Ascending aorta (tissue), 2 donors: ENCODE results near the gene CTSW. TPM values are rescaled to one million over a fixed set of nuclear protein-coding genes. Genes with fewer than 3 reads are reported as not detected.

Source experiments
- DNase-seq, 2 donors: peaks; one replicate each; pipeline ENCODE4 v3.0.0-alpha.2; 2019; ENCODE audit warnings: low spot score in 2 of 2
- H3K27ac ChIP-seq, 2 donors: fragments of 200-600 bp; sonication (generic); one replicate each; pipeline ENCODE4 v1.5.1; 2016 to 2017; ENCODE audit warnings: mild to moderate bottlenecking in 1 of 2
- H3K27me3 ChIP-seq: fragments of 200-600 bp; sonication (generic); one replicate; pipeline ENCODE4 v1.5.1; 2017
- H3K36me3 ChIP-seq, 2 donors: fragments of 200-600 bp; sonication (generic); one replicate each; pipeline ENCODE4 v1.5.1; 2016
- H3K4me1 ChIP-seq, 2 donors: fragments of 200-600 bp; sonication (generic); one replicate each; pipeline ENCODE4 v1.5.1; 2016 to 2017; ENCODE audit warnings: mild to moderate bottlenecking in 1 of 2
- H3K4me3 ChIP-seq, 2 donors: fragments of 200-600 bp; sonication (generic); one replicate each; pipeline ENCODE4 v1.5.1; 2016 to 2017; ENCODE audit warnings: mild to moderate bottlenecking in 1 of 2
- H3K9me3 ChIP-seq, 2 donors: fragments of 200-600 bp; sonication (generic); one replicate each; pipeline ENCODE4 v1.5.1; 2016
- intact Hi-C: fragments of 100-400 bp; cut with DNase I; formaldehyde crosslinking; loops from one replicate; pipeline ENCODE4 v1.15.1; 2023
- total RNA-seq: library from RNA; depleted of rRNA; stranded (reverse); fragments of >200 nt; gene quantifications from one replicate; pipeline ENCODE4 v1.1.0, GENCODE V29; 2016
- TF ChIP-seq, protein P1 (sequence below), 3 experiments: fragments of 200-600 bp in 2 of 3; fragments of 450-650 bp in 1 of 3; sonication (generic) in 2 of 3; IDR thresholded peaks; one replicate each; pipeline ENCODE4 v1.5.1; 2016 to 2019; ENCODE audit warnings: antibody characterized with exemption in 3 of 3, mild to moderate bottlenecking in 1 of 3, moderate library complexity in 1 of 3

The CTSW gene
- total RNA-seq, 1 donor from 2014 or later = not detected

- no peaks in the 10 kb centered on the region for H3K27me3 ChIP-seq
- H3K4me1 ChIP-seq = peaks cover 0 to 4% of the 10 kb centered on the region in 2 donors
- TF ChIP-seq, protein P1, sequence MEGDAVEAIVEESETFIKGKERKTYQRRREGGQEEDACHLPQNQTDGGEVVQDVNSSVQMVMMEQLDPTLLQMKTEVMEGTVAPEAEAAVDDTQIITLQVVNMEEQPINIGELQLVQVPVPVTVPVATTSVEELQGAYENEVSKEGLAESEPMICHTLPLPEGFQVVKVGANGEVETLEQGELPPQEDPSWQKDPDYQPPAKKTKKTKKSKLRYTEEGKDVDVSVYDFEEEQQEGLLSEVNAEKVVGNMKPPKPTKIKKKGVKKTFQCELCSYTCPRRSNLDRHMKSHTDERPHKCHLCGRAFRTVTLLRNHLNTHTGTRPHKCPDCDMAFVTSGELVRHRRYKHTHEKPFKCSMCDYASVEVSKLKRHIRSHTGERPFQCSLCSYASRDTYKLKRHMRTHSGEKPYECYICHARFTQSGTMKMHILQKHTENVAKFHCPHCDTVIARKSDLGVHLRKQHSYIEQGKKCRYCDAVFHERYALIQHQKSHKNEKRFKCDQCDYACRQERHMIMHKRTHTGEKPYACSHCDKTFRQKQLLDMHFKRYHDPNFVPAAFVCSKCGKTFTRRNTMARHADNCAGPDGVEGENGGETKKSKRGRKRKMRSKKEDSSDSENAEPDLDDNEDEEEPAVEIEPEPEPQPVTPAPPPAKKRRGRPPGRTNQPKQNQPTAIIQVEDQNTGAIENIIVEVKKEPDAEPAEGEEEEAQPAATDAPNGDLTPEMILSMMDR (IDR thresholded peaks at IDR 0.05) = no peak
- no peaks in the 10 kb centered on the region for H3K9me3 ChIP-seq
- no peak overlapping the region for H3K4me3 ChIP-seq
- peak in 1 of 2 donors; percentile 57 for DNase-seq
- H3K36me3 ChIP-seq = peaks cover 43 to 47% of the 10 kb centered on the region in 2 donors
- no peak overlapping the region for H3K27ac ChIP-seq
- intact Hi-C loops = loop anchor here (10.0 kb wide), 1 partner anchor 414 kb away; the partner anchor contains the start of gene RAB1B
Observed at GRCh38 chr11:65850217-65851082, 29.2 kb upstream of the CTSW start.

DNA sequence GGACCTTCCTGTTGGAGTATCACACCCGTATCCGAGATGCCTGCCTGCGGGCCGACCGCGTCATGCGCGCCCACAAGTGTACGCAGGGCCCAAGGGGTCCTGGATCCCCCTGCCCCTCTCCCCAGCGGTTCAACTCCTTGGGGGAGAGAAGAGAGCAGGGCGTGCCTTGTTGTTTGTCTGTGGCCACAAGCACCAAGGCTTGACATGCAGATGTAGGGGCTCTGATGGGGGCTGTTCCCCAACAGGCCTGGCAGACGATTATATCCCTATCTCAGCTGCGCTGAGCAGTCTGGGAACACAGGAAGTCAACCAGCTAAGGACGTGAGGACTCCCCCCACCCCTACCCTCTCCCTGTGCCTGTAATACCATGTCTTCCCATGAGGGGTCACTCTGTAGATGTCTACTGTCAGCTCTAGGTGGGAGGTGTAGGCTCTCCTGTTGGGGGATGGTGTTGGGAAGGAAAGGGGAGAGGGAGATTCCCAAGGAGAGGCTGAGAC, 28.5 kb upstream of the CTSW start:
- Histone ChIP-seq H3K9me3 (no peaks in the 10 kb centered on the region), H3K4me3 (no peak overlapping the region), H3K27me3 (no peaks in the 10 kb centered on the region), H3K4me1 (peaks cover 2 to 11% of the 10 kb centered on the region in 2 donors), H3K36me3 (peaks cover 50 to 54% of the 10 kb centered on the region in 2 donors), H3K27ac (no peak overlapping the region)
- intact Hi-C loops = loop anchor here (10.0 kb wide), 1 partner anchor 414 kb away; the partner anchor contains the start of gene RAB1B
- DNase-seq = no peak
- TF ChIP-seq, protein P1 (IDR thresholded peaks at IDR 0.05) = no peak

DNA sequence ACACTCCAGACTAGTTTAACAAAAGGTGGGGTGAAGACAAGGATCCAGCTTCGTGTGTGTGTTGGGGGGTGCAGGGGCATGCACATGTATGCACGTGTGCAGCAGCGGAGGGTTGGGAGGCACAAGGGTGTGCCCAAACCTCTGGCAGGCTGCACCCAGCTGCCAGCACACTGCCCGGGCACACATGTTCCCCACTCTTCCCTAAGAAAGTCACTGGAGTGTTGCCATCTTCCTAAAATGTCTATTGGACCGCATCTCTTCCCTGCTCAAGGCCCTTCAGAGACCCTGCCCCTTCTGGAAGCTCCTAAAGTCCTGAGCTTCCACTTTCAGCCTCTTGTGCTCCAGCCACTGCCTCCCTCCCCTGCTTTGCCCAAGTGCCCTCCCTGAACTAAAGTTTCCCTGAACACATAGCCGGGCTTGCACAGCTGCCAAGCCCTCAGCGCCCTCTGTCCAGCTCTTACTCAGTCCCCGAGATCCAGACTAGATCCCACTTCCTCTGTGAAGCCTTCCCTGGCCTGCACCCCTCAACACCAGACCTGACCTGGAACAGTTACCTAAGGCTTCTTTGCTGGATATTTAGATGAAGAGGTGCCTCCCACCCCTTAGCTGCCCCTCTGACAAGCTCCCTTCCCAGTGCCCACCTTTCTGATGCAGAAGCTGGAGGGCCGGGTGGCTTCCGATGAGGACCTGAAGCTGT, 27.7 kb upstream of the CTSW start:
- Histone ChIP-seq H3K4me3 (no peak overlapping the region), H3K4me1 (peaks cover 7 to 16% of the 10 kb centered on the region in 2 donors), H3K9me3 (no peaks in the 10 kb centered on the region), H3K27me3 (no peaks in the 10 kb centered on the region), H3K36me3 (peaks cover 50 to 55% of the 10 kb centered on the region in 2 donors), H3K27ac (no peak overlapping the region)
- DNase-seq = no peak
- TF ChIP-seq, protein P1 (IDR thresholded peaks at IDR 0.05) = no peak
- intact Hi-C loops = loop anchor here (10.0 kb wide), 1 partner anchor 413 kb away; the partner anchor contains the start of gene RAB1B

GRCh38 chr11:65852508-65853245, 27.0 kb upstream of the CTSW start:
- H3K27me3 ChIP-seq = no peaks in the 10 kb centered on the region
- no peak overlapping the region for H3K4me3 ChIP-seq
- TF ChIP-seq, protein P1 (IDR thresholded peaks at IDR 0.05) = no peak
- DNase-seq = no peak
- H3K9me3 ChIP-seq = no peaks in the 10 kb centered on the region
- peaks cover 50 to 55% of the 10 kb centered on the region in 2 donors for H3K36me3 ChIP-seq
- intact Hi-C loops = loop anchor here (10.0 kb wide), 1 partner anchor 412 kb away; the partner anchor contains the start of gene RAB1B
- peaks cover 7 to 16% of the 10 kb centered on the region in 2 donors for H3K4me1 ChIP-seq
- H3K27ac ChIP-seq = no peak overlapping the region
